ENCODE data around the gene DNAL1.

The DNAL1 gene

GRCh38 chr14:73616831-73617230, 28.0 kb upstream of the DNAL1 start:
- Histone ChIP-seq H3K4me1 (ENCODE audit: control insufficient read depth in 5 of 5, insufficient read depth in 5 of 5, low read length in 5 of 5) (peaks cover 0 to 30% (median 22%) of the 10 kb centered on the region in 5 donors), H3K9ac (ENCODE audit: low read length in 5 of 5) (no peak overlapping the region), H3K36me3 (ENCODE audit: control insufficient read depth in 5 of 5, insufficient read depth in 5 of 5, low read length in 5 of 5) (no peaks in the 10 kb centered on the region), H3K27ac (ENCODE audit: low read depth, low read length) (no peak overlapping the region), H3K9me3 (ENCODE audit: control insufficient read depth in 5 of 5, low read length in 5 of 5) (no peaks in the 10 kb centered on the region), H3K27me3 (ENCODE audit: control insufficient read depth in 5 of 5, insufficient read depth in 4 of 5, low read length in 5 of 5) (no peaks in the 10 kb centered on the region), H3K4me3 (ENCODE audit: low read depth in 1 of 5, low read length in 5 of 5) (no peak overlapping the region)

- Histone ChIP-seq H3K9ac (ENCODE audit: low read length in 5 of 5) (no peak overlapping the region), H3K27ac (ENCODE audit: low read depth, low read length) (no peak overlapping the region), H3K36me3 (ENCODE audit: control insufficient read depth in 5 of 5, insufficient read depth in 5 of 5, low read length in 5 of 5) (no peaks in the 10 kb centered on the region), H3K4me3 (ENCODE audit: low read depth in 1 of 5, low read length in 5 of 5) (no peak overlapping the region), H3K4me1 (ENCODE audit: control insufficient read depth in 5 of 5, insufficient read depth in 5 of 5, low read length in 5 of 5) (peaks cover 0 to 18% (median 8%) of the 10 kb centered on the region in 5 donors), H3K27me3 (ENCODE audit: control insufficient read depth in 5 of 5, insufficient read depth in 4 of 5, low read length in 5 of 5) (no peaks in the 10 kb centered on the region), H3K9me3 (ENCODE audit: control insufficient read depth in 5 of 5, low read length in 5 of 5) (peaks cover 0 to 3% (median 0%) of the 10 kb centered on the region in 5 donors)
Measured at GRCh38 chr14:73619524-73619923, 25.3 kb upstream of the DNAL1 start.

- peak overlapping the region; percentile 39 for H3K27ac ChIP-seq (ENCODE audit: low read depth, low read length)
- H3K36me3 ChIP-seq (ENCODE audit: control insufficient read depth in 5 of 5, insufficient read depth in 5 of 5, low read length in 5 of 5), result no peaks in the 10 kb centered on the region
- peaks cover 0 to 3% (median 0%) of the 10 kb centered on the region in 5 donors for H3K9me3 ChIP-seq (ENCODE audit: control insufficient read depth in 5 of 5, low read length in 5 of 5)
- no peaks in the 10 kb centered on the region for H3K27me3 ChIP-seq (ENCODE audit: control insufficient read depth in 5 of 5, insufficient read depth in 4 of 5, low read length in 5 of 5)
- H3K4me3 ChIP-seq (ENCODE audit: low read depth in 1 of 5, low read length in 5 of 5), result peak overlapping the region in 1 of 5 donors; percentile 13
- peaks cover 0 to 18% (median 8%) of the 10 kb centered on the region in 5 donors for H3K4me1 ChIP-seq (ENCODE audit: control insufficient read depth in 5 of 5, insufficient read depth in 5 of 5, low read length in 5 of 5)
- peak overlapping the region in 1 of 5 donors; percentile 3 for H3K9ac ChIP-seq (ENCODE audit: low read length in 5 of 5)
Measured at GRCh38 chr14:73620268-73620667, 24.5 kb upstream of the DNAL1 start.

GRCh38 chr14:73623504-73624054, 21.2 kb upstream of the DNAL1 start:
- H3K4me3 ChIP-seq (ENCODE audit: low read depth in 1 of 5, low read length in 5 of 5), result no peak overlapping the region
- no peak overlapping the region for H3K9ac ChIP-seq (ENCODE audit: low read length in 5 of 5)
- H3K27ac ChIP-seq (ENCODE audit: low read depth, low read length), result no peak overlapping the region
- no peaks in the 10 kb centered on the region for H3K27me3 ChIP-seq (ENCODE audit: control insufficient read depth in 5 of 5, insufficient read depth in 4 of 5, low read length in 5 of 5)
- peaks cover 0 to 3% (median 0%) of the 10 kb centered on the region in 5 donors for H3K9me3 ChIP-seq (ENCODE audit: control insufficient read depth in 5 of 5, low read length in 5 of 5)
- peaks cover 0 to 18% (median 8%) of the 10 kb centered on the region in 5 donors for H3K4me1 ChIP-seq (ENCODE audit: control insufficient read depth in 5 of 5, insufficient read depth in 5 of 5, low read length in 5 of 5)
- H3K36me3 ChIP-seq (ENCODE audit: control insufficient read depth in 5 of 5, insufficient read depth in 5 of 5, low read length in 5 of 5), result no peaks in the 10 kb centered on the region

GRCh38 chr14:73625706-73626105, 19.1 kb upstream of the DNAL1 start:
- Histone ChIP-seq H3K27ac (ENCODE audit: low read depth, low read length) (no peak overlapping the region), H3K36me3 (ENCODE audit: control insufficient read depth in 5 of 5, insufficient read depth in 5 of 5, low read length in 5 of 5) (no peaks in the 10 kb centered on the region), H3K9ac (ENCODE audit: low read length in 5 of 5) (no peak overlapping the region), H3K4me3 (ENCODE audit: low read depth in 1 of 5, low read length in 5 of 5) (no peak overlapping the region), H3K4me1 (ENCODE audit: control insufficient read depth in 5 of 5, insufficient read depth in 5 of 5, low read length in 5 of 5) (peaks cover 0 to 4% (median under 1%) of the 10 kb centered on the region in 5 donors), H3K9me3 (ENCODE audit: control insufficient read depth in 5 of 5, low read length in 5 of 5) (peaks cover 0 to 3% (median 0%) of the 10 kb centered on the region in 5 donors), H3K27me3 (ENCODE audit: control insufficient read depth in 5 of 5, insufficient read depth in 4 of 5, low read length in 5 of 5) (no peaks in the 10 kb centered on the region)

- no peaks in the 10 kb centered on the region for H3K36me3 ChIP-seq (ENCODE audit: control insufficient read depth in 5 of 5, insufficient read depth in 5 of 5, low read length in 5 of 5)
- no peak overlapping the region for H3K4me3 ChIP-seq (ENCODE audit: low read depth in 1 of 5, low read length in 5 of 5)
- H3K4me1 ChIP-seq (ENCODE audit: control insufficient read depth in 5 of 5, insufficient read depth in 5 of 5, low read length in 5 of 5), result peaks cover 0 to 4% (median 3%) of the 10 kb centered on the region in 5 donors
- H3K27me3 ChIP-seq (ENCODE audit: control insufficient read depth in 5 of 5, insufficient read depth in 4 of 5, low read length in 5 of 5), result no peaks in the 10 kb centered on the region
- H3K9me3 ChIP-seq (ENCODE audit: control insufficient read depth in 5 of 5, low read length in 5 of 5), result peaks cover 0 to 3% (median 0%) of the 10 kb centered on the region in 5 donors
- H3K9ac ChIP-seq (ENCODE audit: low read length in 5 of 5), result no peak overlapping the region
- H3K27ac ChIP-seq (ENCODE audit: low read depth, low read length), result no peak overlapping the region
Measured at GRCh38 chr14:73627151-73627558, 17.6 kb upstream of the DNAL1 start.

GRCh38 chr14:73630009-73630780, 14.6 kb upstream of the DNAL1 start:
- Histone ChIP-seq H3K4me1 (ENCODE audit: control insufficient read depth in 5 of 5, insufficient read depth in 5 of 5, low read length in 5 of 5) (peaks cover 0 to 21% (median 11%) of the 10 kb centered on the region in 5 donors), H3K4me3 (ENCODE audit: low read depth in 1 of 5, low read length in 5 of 5) (no peak overlapping the region), H3K27ac (ENCODE audit: low read depth, low read length) (no peak overlapping the region), H3K9ac (ENCODE audit: low read length in 5 of 5) (no peak overlapping the region), H3K9me3 (ENCODE audit: control insufficient read depth in 5 of 5, low read length in 5 of 5) (no peaks in the 10 kb centered on the region), H3K36me3 (ENCODE audit: control insufficient read depth in 5 of 5, insufficient read depth in 5 of 5, low read length in 5 of 5) (no peaks in the 10 kb centered on the region), H3K27me3 (ENCODE audit: control insufficient read depth in 5 of 5, insufficient read depth in 4 of 5, low read length in 5 of 5) (no peaks in the 10 kb centered on the region)

GRCh38 chr14:73633116-73634010, 11.4 kb upstream of the DNAL1 start:
- H3K27me3 ChIP-seq (ENCODE audit: control insufficient read depth in 5 of 5, insufficient read depth in 4 of 5, low read length in 5 of 5), result no peaks in the 10 kb centered on the region
- peak overlapping the region; percentile 60 for H3K27ac ChIP-seq (ENCODE audit: low read depth, low read length)
- peaks cover 0 to 21% (median 11%) of the 10 kb centered on the region in 5 donors for H3K4me1 ChIP-seq (ENCODE audit: control insufficient read depth in 5 of 5, insufficient read depth in 5 of 5, low read length in 5 of 5)
- no peaks in the 10 kb centered on the region for H3K9me3 ChIP-seq (ENCODE audit: control insufficient read depth in 5 of 5, low read length in 5 of 5)
- H3K4me3 ChIP-seq (ENCODE audit: low read depth in 1 of 5, low read length in 5 of 5), result peak overlapping the region; percentile 57 to 78 (median 73)
- H3K9ac ChIP-seq (ENCODE audit: low read length in 5 of 5), result peak overlapping the region in 4 of 5 donors; percentile 69 to 86 (median 77)
- H3K36me3 ChIP-seq (ENCODE audit: control insufficient read depth in 5 of 5, insufficient read depth in 5 of 5, low read length in 5 of 5), result no peaks in the 10 kb centered on the region

GRCh38 chr14:73634011-73634833, 10.6 kb upstream of the DNAL1 start:
- Histone ChIP-seq H3K27ac (ENCODE audit: low read depth, low read length) (peak overlapping the region; percentile 60), H3K9ac (ENCODE audit: low read length in 5 of 5) (peak overlapping the region in 4 of 5 donors; percentile 69 to 86 (median 77)), H3K9me3 (ENCODE audit: control insufficient read depth in 5 of 5, low read length in 5 of 5) (no peaks in the 10 kb centered on the region), H3K4me3 (ENCODE audit: low read depth in 1 of 5, low read length in 5 of 5) (peak overlapping the region; percentile 29 to 78 (median 72)), H3K36me3 (ENCODE audit: control insufficient read depth in 5 of 5, insufficient read depth in 5 of 5, low read length in 5 of 5) (no peaks in the 10 kb centered on the region), H3K4me1 (ENCODE audit: control insufficient read depth in 5 of 5, insufficient read depth in 5 of 5, low read length in 5 of 5) (peaks cover 0 to 21% (median 11%) of the 10 kb centered on the region in 5 donors), H3K27me3 (ENCODE audit: control insufficient read depth in 5 of 5, insufficient read depth in 4 of 5, low read length in 5 of 5) (no peaks in the 10 kb centered on the region)
